RWPE2 (cell line): Measurements from ENCODE around the gene HS3ST6.
A peak's percentile ranks its signal among the peaks of the same experiment; 100 is the strongest.

Experiments
- ATAC-seq: fragments of 200-7000 bp; cut with Tn5 transposase; 3 replicates; pipeline ENCODE4 v1.9.1; 2021; ENCODE audit warnings: low read depth
- DNase-seq: peaks from one replicate; pipeline ENCODE4 v3.0.0-alpha.2; 2020; ENCODE audit warnings: low spot score
- H3K27ac ChIP-seq: fragments of 450-650 bp; 2 replicates; pipeline ENCODE4 v1.5.1; 2017; ENCODE audit warnings: mild to moderate bottlenecking; ENCODE audit not compliant: poor library complexity, severe bottlenecking
- H3K27me3 ChIP-seq: fragments of 250-450 bp; sonication (Bioruptor Pico); 2 replicates; pipeline ENCODE4 v1.5.1; 2021; ENCODE audit warnings: mild to moderate bottlenecking, moderate library complexity; ENCODE audit not compliant: insufficient read depth, poor library complexity, severe bottlenecking
- H3K36me3 ChIP-seq: fragments of 250-450 bp; sonication (Bioruptor Pico); 2 replicates; pipeline ENCODE4 v1.5.1; 2020; ENCODE audit warnings: low read depth, mild to moderate bottlenecking, moderate library complexity
- H3K4me1 ChIP-seq: fragments of 250-450 bp; sonication (Bioruptor Pico); 2 replicates; pipeline ENCODE4 v1.5.1; 2021; ENCODE audit warnings: mild to moderate bottlenecking, moderate library complexity; ENCODE audit not compliant: insufficient read depth, poor library complexity, severe bottlenecking
- H3K4me3 ChIP-seq: fragments of 250-450 bp; sonication (Bioruptor Pico); 2 replicates; pipeline ENCODE4 v1.5.1; 2021; ENCODE audit warnings: mild to moderate bottlenecking, moderate library complexity; ENCODE audit not compliant: severe bottlenecking
- H3K9me3 ChIP-seq: fragments of 250-450 bp; sonication (Bioruptor Pico); 2 replicates; pipeline ENCODE4 v1.5.1; 2021; ENCODE audit warnings: mild to moderate bottlenecking, moderate library complexity; ENCODE audit not compliant: severe bottlenecking
- CTCF ChIP-seq: fragments of 450-650 bp; IDR thresholded peaks from one replicate; pipeline ENCODE4 v1.5.1; 2017; ENCODE audit warnings: mild to moderate bottlenecking, moderate library complexity; ENCODE audit not compliant: poor library complexity, severe bottlenecking

The HS3ST6 gene

GRCh38 chr16:1936945-1937479 lies 18.8 kb upstream of the HS3ST6 start:
- no peak overlapping the region for H3K4me3 ChIP-seq
- H3K4me1 ChIP-seq = peaks cover 2% of the 10 kb centered on the region
- no peak for ATAC-seq

GRCh38 chr16:1933097-1933661 lies 15.0 kb upstream of the HS3ST6 start:
- ATAC-seq = no peak

More at GRCh38 chr16:1936945-1937479, 18.8 kb upstream of the HS3ST6 start:
- Histone ChIP-seq H3K9me3 (no peaks in the 10 kb centered on the region), H3K27ac (no peak overlapping the region), H3K27me3 (no peaks in the 10 kb centered on the region), H3K36me3 (peaks cover 6% of the 10 kb centered on the region; the same call in 1 of the 2 replicates)
- no peak for TF ChIP-seq CTCF
- no peak for DNase-seq

GRCh38 chr16:1932050-1933028 lies 14.1 kb upstream of the HS3ST6 start:
- no peaks in the 10 kb centered on the region for H3K4me1 ChIP-seq
- peak; percentile 44; the same call in 2 of the 3 replicates for ATAC-seq
- H3K9me3 ChIP-seq = no peaks in the 10 kb centered on the region
- TF ChIP-seq CTCF = peak; percentile 35
- no peak overlapping the region for H3K27ac ChIP-seq
- H3K4me3 ChIP-seq = no peak overlapping the region
- no peaks in the 10 kb centered on the region for H3K36me3 ChIP-seq
- H3K27me3 ChIP-seq = no peaks in the 10 kb centered on the region
- DNase-seq = peak; percentile 61

More at GRCh38 chr16:1933097-1933661, 15.0 kb upstream of the HS3ST6 start:
- H3K4me1 ChIP-seq = no peaks in the 10 kb centered on the region
- no peaks in the 10 kb centered on the region for H3K9me3 ChIP-seq
- H3K4me3 ChIP-seq = no peak overlapping the region
- peak; percentile 61 for DNase-seq
- no peaks in the 10 kb centered on the region for H3K27me3 ChIP-seq
- TF ChIP-seq CTCF = no peak
- H3K36me3 ChIP-seq = no peaks in the 10 kb centered on the region
- H3K27ac ChIP-seq = no peak overlapping the region

GRCh38 chr16:1930338-1930720 lies 12.1 kb upstream of the HS3ST6 start:
- Histone ChIP-seq H3K27ac (no peak overlapping the region), H3K4me3 (no peak overlapping the region), H3K9me3 (no peaks in the 10 kb centered on the region), H3K36me3 (no peaks in the 10 kb centered on the region), H3K4me1 (no peaks in the 10 kb centered on the region), H3K27me3 (no peaks in the 10 kb centered on the region)
- DNase-seq (no peak), ATAC-seq (no peak)
- TF ChIP-seq CTCF = no peak
